ENCODE measurements around the gene LINC00237. TPM values are rescaled to one million over a fixed set of nuclear protein-coding genes. Genes with fewer than 3 reads are reported as not detected.

Gene LINC00237
- total RNA-seq, 1 donor from 2014 or later: not detected

- no peak for DNase-seq
These were observed 9.7 kb downstream of the LINC00237 start for GRCh38 chr20:21096321-21097043.

- DNase-seq: no peak
These were observed 13.4 kb downstream of the LINC00237 start for GRCh38 chr20:21092806-21093205.

GRCh38 chr20:21090721-21091120 is 15.4 kb downstream of the LINC00237 start:
- DNase-seq: no peak

GRCh38 chr20:21090111-21090618 is 16.0 kb downstream of the LINC00237 start:
- no peak for DNase-seq

- no peak for DNase-seq
These were observed 16.8 kb downstream of the LINC00237 start for GRCh38 chr20:21089391-21089790.

GRCh38 chr20:21087862-21088540 is 18.2 kb downstream of the LINC00237 start:
- no peak for DNase-seq

- DNase-seq: no peak
These were observed 22.3 kb downstream of the LINC00237 start for GRCh38 chr20:21083825-21084325.

GRCh38 chr20:21082584-21082983 is 23.6 kb downstream of the LINC00237 start:
- no peak for DNase-seq

GRCh38 chr20:21077809-21078345 is 28.3 kb downstream of the LINC00237 start:
- DNase-seq: no peak

GRCh38 chr20:21076073-21076472 is 30.1 kb downstream of the LINC00237 start:
- no peak for DNase-seq

- DNase-seq: no peak
These were observed 30.7 kb downstream of the LINC00237 start for GRCh38 chr20:21075471-21075870.

- DNase-seq: no peak
These were observed 31.4 kb downstream of the LINC00237 start for GRCh38 chr20:21074605-21075336.

GRCh38 chr20:21067255-21067654 is 38.9 kb downstream of the LINC00237 start:
- no peak for DNase-seq

- DNase-seq: no peak
These were observed 41.2 kb downstream of the LINC00237 start for GRCh38 chr20:21064924-21065323.

- no peak for DNase-seq
These were observed 42.9 kb downstream of the LINC00237 start for GRCh38 chr20:21063276-21063675.

GRCh38 chr20:21053002-21053762 is 53.0 kb downstream of the LINC00237 start:
- no peak for DNase-seq

GRCh38 chr20:21052686-21053001 is 53.5 kb downstream of the LINC00237 start:
- DNase-seq: no peak

- DNase-seq: no peak
These were observed 53.9 kb downstream of the LINC00237 start for GRCh38 chr20:21052241-21052640.

GRCh38 chr20:21050710-21051109 is 55.4 kb downstream of the LINC00237 start:
- DNase-seq: no peak

- no peak for DNase-seq
These were observed 56.8 kb downstream of the LINC00237 start for GRCh38 chr20:21049305-21049828.

- no peak for DNase-seq
These were observed 57.3 kb downstream of the LINC00237 start for GRCh38 chr20:21048841-21049273.

- DNase-seq: no peak
These were observed 58.2 kb downstream of the LINC00237 start for GRCh38 chr20:21047981-21048380.
